ENCODE data around the gene PPFIA2.
"Not testable (repeated sequence)": the region's sequence is repeated elsewhere in the genome, so short reads cannot be mapped to it uniquely, and the experiment has no call there.

PPFIA2 gene

DNA sequence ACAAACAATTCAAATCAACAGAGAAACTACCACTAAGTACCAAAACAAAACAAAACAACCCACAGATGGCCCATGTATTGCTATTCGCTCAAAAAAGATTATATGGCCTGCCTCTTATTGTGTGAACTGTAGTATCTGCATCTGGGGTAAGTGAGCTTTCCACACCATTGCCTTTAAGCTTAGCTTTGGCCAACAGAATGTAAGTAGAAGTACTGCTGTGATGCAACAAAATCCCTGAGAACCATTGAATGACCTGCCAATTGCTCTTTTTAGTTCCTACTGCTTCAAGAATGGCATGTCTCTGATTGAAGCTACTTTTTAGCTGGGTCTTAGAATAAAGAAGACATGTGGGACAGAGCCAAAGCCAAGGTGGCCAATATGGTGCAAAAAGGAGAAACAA is 32.5 kb downstream of the PPFIA2 start:
- Histone ChIP-seq H3K36me3 (ENCODE audit: insufficient read depth, low read depth, low read length) (no peaks in the 10 kb centered on the region), H3K9me3 (ENCODE audit: insufficient read depth, low read depth, low read length) (no peaks in the 10 kb centered on the region), H3K4me3 (ENCODE audit: low read length) (no peak overlapping the region), H3K9ac (ENCODE audit: low read depth, low read length) (no peak overlapping the region), H3K27me3 (ENCODE audit: insufficient read depth, low read length) (no peaks in the 10 kb centered on the region), H3K27ac (ENCODE audit: low read length) (no peak overlapping the region), H3K4me1 (ENCODE audit: insufficient read depth, low read length) (peaks cover 31% of the 10 kb centered on the region; the same call in 1 of the 2 replicates)

DNA sequence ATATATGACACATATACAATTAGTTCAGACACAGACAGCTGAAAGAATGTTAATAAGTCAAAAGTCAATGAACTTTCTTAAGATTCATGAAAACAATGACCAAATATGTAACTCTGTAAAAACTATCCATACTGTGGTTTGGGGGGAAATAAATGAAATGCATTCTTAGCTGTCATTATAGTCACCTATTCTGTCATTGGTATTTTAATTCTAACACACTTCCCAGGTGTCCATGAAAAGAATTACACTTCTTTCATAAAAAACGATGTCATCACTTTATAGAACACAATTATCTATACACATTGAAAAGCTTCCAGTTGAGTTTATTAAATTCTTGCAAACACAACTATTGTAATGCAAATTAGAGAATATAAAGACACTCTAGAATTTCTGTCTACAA is 35.8 kb downstream of the PPFIA2 start:
- no peaks in the 10 kb centered on the region for H3K9me3 ChIP-seq (ENCODE audit: insufficient read depth, low read depth, low read length)

DNA sequence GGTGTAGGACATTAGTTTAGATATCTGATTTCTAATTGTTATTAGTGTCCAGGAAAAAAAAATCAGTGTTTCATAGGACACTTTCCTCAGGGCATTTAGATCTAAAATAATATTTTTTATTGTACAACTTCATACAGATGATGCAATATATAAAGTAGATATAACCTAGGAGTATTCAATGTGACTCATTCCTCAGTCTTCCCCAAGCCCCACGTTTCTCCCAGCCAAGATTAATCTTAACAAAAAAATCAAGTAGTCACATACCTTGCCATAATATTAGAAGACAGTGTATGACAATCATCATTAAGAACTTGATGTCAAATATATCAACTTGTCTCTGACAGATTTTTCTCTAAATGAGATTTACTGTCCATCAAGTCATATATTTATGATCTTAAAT is 37.1 kb downstream of the PPFIA2 start:
- H3K9ac ChIP-seq (ENCODE audit: low read depth, low read length), result no peak overlapping the region
- H3K9me3 ChIP-seq (ENCODE audit: insufficient read depth, low read depth, low read length), result no peaks in the 10 kb centered on the region
- peaks cover 21% of the 10 kb centered on the region; the same call in 1 of the 2 replicates for H3K4me1 ChIP-seq (ENCODE audit: insufficient read depth, low read length)
- no peaks in the 10 kb centered on the region for H3K36me3 ChIP-seq (ENCODE audit: insufficient read depth, low read depth, low read length)
- no peak overlapping the region for H3K4me3 ChIP-seq (ENCODE audit: low read length)
- no peak overlapping the region for H3K27ac ChIP-seq (ENCODE audit: low read length)
- no peaks in the 10 kb centered on the region for H3K27me3 ChIP-seq (ENCODE audit: insufficient read depth, low read length)

More for the DNA sequence above, 35.8 kb downstream of the PPFIA2 start:
- peaks cover 31% of the 10 kb centered on the region; the same call in 1 of the 2 replicates for H3K4me1 ChIP-seq (ENCODE audit: insufficient read depth, low read length)
- H3K36me3 ChIP-seq (ENCODE audit: insufficient read depth, low read depth, low read length), result no peaks in the 10 kb centered on the region
- no peak overlapping the region for H3K27ac ChIP-seq (ENCODE audit: low read length)
- no peaks in the 10 kb centered on the region for H3K27me3 ChIP-seq (ENCODE audit: insufficient read depth, low read length)
- H3K9ac ChIP-seq (ENCODE audit: low read depth, low read length), result no peak overlapping the region
- no peak overlapping the region for H3K4me3 ChIP-seq (ENCODE audit: low read length)

DNA sequence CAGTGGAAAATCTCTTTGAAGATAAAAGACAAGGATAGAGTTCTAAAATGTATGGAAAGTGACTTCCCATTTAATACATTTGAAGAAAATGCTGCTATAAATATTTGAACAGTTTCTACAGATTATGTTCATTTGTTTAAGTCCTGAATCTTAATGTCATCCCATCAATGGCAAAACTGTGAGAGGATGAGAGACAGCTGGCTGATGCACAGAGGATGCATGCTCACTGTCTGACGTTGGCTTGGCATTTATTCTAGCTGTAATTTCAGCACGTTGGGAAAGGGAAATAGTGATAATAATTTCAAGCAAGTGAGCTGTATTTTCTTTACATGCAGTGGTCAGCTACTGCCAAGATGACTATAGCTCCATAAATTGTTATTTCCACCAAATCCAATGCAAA is 40.5 kb downstream of the PPFIA2 start:
- no peak overlapping the region for H3K27ac ChIP-seq (ENCODE audit: low read length)
- H3K27me3 ChIP-seq (ENCODE audit: insufficient read depth, low read length), result no peaks in the 10 kb centered on the region
- no peak overlapping the region for H3K9ac ChIP-seq (ENCODE audit: low read depth, low read length)
- no peak overlapping the region for H3K4me3 ChIP-seq (ENCODE audit: low read length)
- peaks cover 12% of the 10 kb centered on the region; the same call in 1 of the 2 replicates for H3K4me1 ChIP-seq (ENCODE audit: insufficient read depth, low read length)
- H3K9me3 ChIP-seq (ENCODE audit: insufficient read depth, low read depth, low read length), result no peaks in the 10 kb centered on the region
- H3K36me3 ChIP-seq (ENCODE audit: insufficient read depth, low read depth, low read length), result no peaks in the 10 kb centered on the region

DNA sequence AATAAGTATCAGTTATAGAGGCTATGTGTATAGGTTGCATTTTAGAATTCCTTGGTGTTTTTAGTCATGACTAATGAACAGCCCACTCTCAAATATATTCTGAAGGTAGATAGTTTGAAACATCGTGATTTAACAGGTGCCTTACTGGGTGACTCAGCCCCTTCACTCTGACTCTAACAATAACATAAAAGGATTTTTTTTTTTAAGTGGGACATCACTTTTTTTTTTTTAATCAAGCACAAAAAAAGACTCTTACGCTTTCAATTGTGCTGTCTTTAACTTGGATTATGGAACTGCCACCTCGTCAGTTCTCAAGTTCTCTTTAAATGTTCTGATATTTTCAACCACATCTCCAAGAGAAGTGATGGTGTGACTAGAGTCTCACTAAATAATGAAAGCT is 46.6 kb downstream of the PPFIA2 start:
- H3K27ac ChIP-seq (ENCODE audit: low read length), result no peak overlapping the region
- H3K4me1 ChIP-seq (ENCODE audit: insufficient read depth, low read length), result no peaks in the 10 kb centered on the region
- no peak overlapping the region for H3K9ac ChIP-seq (ENCODE audit: low read depth, low read length)
- H3K36me3 ChIP-seq (ENCODE audit: insufficient read depth, low read depth, low read length), result no peaks in the 10 kb centered on the region
- no peaks in the 10 kb centered on the region for H3K27me3 ChIP-seq (ENCODE audit: insufficient read depth, low read length)
- no peaks in the 10 kb centered on the region for H3K9me3 ChIP-seq (ENCODE audit: insufficient read depth, low read depth, low read length)
- H3K4me3 ChIP-seq (ENCODE audit: low read length), result no peak overlapping the region

DNA sequence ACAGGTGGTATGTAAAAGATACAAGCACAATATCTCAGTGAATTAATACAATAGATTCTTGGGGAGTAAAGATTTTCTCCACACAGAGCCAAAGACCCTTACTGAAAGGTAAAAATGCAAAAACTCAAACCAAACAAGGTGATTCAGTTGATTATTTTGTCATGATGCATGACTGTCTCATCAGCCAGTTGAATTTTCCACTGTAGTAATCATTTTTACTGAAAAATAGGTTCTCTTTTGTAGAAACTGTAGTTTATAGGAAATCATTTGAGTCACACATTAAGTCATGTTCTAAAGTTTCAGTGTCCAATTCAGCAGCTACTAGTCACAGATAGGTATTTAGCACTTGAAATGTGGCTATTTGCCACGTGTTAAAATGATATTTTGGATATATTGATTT is 53.6 kb downstream of the PPFIA2 start:
- no peaks in the 10 kb centered on the region for H3K27me3 ChIP-seq (ENCODE audit: insufficient read depth, low read length)
- H3K9me3 ChIP-seq (ENCODE audit: insufficient read depth, low read depth, low read length), result no peaks in the 10 kb centered on the region
- H3K27ac ChIP-seq (ENCODE audit: low read length), result no peak overlapping the region
- no peak overlapping the region for H3K4me3 ChIP-seq (ENCODE audit: low read length)
- H3K4me1 ChIP-seq (ENCODE audit: insufficient read depth, low read length), result no peaks in the 10 kb centered on the region
- H3K36me3 ChIP-seq (ENCODE audit: insufficient read depth, low read depth, low read length), result no peaks in the 10 kb centered on the region
- no peak overlapping the region for H3K9ac ChIP-seq (ENCODE audit: low read depth, low read length)

DNA sequence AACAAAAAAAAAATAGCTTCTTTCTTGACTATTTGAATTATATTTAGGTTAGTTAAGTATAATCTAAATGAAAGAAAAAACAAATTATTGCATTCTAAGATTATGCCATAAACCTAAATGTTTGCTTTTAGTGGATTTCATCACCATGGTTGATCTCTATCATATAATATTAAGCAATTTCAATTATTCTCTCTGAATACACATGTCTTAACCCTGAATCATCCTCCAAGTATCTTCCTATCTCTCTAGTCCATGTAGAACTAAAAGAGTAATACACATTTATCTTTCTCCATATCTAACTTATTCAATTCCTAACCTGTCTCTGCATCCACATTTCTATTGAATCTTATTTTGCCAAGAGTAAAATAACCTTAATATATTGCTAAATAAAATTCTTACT is 59.6 kb downstream of the PPFIA2 start:
- no peaks in the 10 kb centered on the region for H3K36me3 ChIP-seq (ENCODE audit: insufficient read depth, low read depth, low read length)
- no peak overlapping the region for H3K9ac ChIP-seq (ENCODE audit: low read depth, low read length)
- H3K9me3 ChIP-seq (ENCODE audit: insufficient read depth, low read depth, low read length), result no peaks in the 10 kb centered on the region
- H3K27ac ChIP-seq (ENCODE audit: low read length), result no peak overlapping the region
- H3K4me3 ChIP-seq (ENCODE audit: low read length), result no peak overlapping the region
- no peaks in the 10 kb centered on the region for H3K4me1 ChIP-seq (ENCODE audit: insufficient read depth, low read length)
- no peaks in the 10 kb centered on the region for H3K27me3 ChIP-seq (ENCODE audit: insufficient read depth, low read length)

DNA sequence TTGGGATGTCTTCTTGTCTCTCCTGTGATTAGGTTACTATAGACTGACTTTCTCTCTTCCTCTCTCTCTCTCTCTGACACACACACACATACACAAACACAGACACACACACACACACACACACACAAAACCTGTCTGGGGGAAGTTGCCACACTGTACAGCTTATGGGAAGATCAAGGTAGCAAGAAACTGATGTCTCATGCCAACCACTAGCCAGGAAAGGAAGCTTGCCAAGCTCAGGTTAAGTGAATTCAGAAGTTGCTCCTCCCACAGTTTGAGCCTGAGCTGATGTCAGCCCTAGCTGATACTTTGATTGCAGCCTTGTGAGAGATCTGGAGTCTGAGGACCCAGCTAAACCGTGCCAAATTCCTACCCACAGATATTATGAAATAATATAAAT is 67.1 kb downstream of the PPFIA2 start:
- H3K27ac ChIP-seq (ENCODE audit: low read length), result no peak overlapping the region
- no peaks in the 10 kb centered on the region; the same call in 1 of the 2 replicates for H3K9me3 ChIP-seq (ENCODE audit: insufficient read depth, low read depth, low read length)
- H3K4me1 ChIP-seq (ENCODE audit: insufficient read depth, low read length), result no peaks in the 10 kb centered on the region
- no peak overlapping the region for H3K4me3 ChIP-seq (ENCODE audit: low read length)
- no peak overlapping the region for H3K9ac ChIP-seq (ENCODE audit: low read depth, low read length)
- no peaks in the 10 kb centered on the region for H3K27me3 ChIP-seq (ENCODE audit: insufficient read depth, low read length)
- H3K36me3 ChIP-seq (ENCODE audit: insufficient read depth, low read depth, low read length), result no peaks in the 10 kb centered on the region

DNA sequence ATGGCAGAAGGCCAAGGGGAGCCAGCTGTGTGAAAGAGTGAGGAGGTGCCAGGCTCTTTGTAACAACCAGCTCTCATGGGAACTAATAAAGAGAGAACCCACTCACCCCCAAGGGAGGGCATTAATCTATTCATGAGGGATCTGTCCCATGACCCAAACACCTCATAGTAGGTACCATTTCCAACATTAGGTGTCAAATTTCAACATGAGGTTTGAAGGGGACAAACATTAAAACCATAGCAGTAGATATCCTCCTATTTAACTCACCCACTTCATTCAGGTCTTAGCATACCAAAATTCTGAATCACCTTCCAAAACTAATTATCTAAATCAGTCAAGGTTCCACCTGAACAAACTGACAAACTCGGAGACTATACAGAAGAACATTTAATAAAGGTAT is 75.3 kb downstream of the PPFIA2 start:
- no peaks in the 10 kb centered on the region for H3K4me1 ChIP-seq (ENCODE audit: insufficient read depth, low read length)
- no peak overlapping the region for H3K9ac ChIP-seq (ENCODE audit: low read depth, low read length)
- no peaks in the 10 kb centered on the region for H3K27me3 ChIP-seq (ENCODE audit: insufficient read depth, low read length)
- no peaks in the 10 kb centered on the region for H3K9me3 ChIP-seq (ENCODE audit: insufficient read depth, low read depth, low read length)
- H3K4me3 ChIP-seq (ENCODE audit: low read length), result no peak overlapping the region
- H3K27ac ChIP-seq (ENCODE audit: low read length), result no peak overlapping the region
- no peaks in the 10 kb centered on the region for H3K36me3 ChIP-seq (ENCODE audit: insufficient read depth, low read depth, low read length)

DNA sequence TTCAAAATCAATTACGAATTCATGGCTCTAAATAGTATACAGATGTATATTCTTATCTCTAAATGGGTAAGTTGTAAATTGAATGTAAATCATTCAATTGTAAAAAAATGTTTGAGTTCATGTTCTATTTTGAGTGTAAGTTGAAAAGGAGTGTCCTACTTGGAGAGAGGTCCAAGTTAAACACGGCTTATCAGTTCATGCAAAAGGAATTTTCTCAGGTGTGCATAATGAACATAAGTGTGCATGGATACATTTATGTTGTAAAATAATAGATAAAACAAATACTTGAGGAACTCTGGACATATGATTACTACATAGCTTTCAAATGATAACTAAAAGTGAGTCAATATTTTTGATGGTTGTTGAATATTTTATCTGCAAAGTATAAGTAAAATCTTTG is 79.5 kb downstream of the PPFIA2 start:
- H3K4me1 ChIP-seq (ENCODE audit: insufficient read depth, low read length), result no peaks in the 10 kb centered on the region
- H3K27me3 ChIP-seq (ENCODE audit: insufficient read depth, low read length), result no peaks in the 10 kb centered on the region
- no peak overlapping the region for H3K9ac ChIP-seq (ENCODE audit: low read depth, low read length)
- no peak overlapping the region for H3K4me3 ChIP-seq (ENCODE audit: low read length)
- no peaks in the 10 kb centered on the region for H3K36me3 ChIP-seq (ENCODE audit: insufficient read depth, low read depth, low read length)
- H3K9me3 ChIP-seq (ENCODE audit: insufficient read depth, low read depth, low read length), result no peaks in the 10 kb centered on the region
- no peak overlapping the region for H3K27ac ChIP-seq (ENCODE audit: low read length)

DNA sequence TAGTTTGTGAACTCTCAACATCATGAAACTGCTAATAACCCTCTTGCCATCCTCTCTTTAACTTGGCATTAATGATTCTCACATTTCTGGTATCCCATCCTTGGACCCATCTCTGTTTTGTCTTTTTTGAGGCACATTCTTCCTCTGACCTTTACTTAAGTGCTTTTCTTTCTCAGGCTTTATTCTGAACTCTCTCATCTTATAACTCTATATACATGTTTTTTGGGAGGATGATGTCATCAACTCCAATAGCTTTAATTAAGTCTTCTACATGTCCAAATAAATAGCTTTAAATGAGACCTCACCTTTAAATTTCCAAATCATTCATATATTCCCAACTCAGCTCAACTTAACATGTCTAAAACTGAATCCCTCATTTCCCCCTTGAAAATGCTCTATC is 88.4 kb downstream of the PPFIA2 start:
- H3K36me3 ChIP-seq (ENCODE audit: insufficient read depth, low read depth, low read length), result no peaks in the 10 kb centered on the region
- H3K4me3 ChIP-seq (ENCODE audit: low read length), result no peak overlapping the region
- no peaks in the 10 kb centered on the region for H3K4me1 ChIP-seq (ENCODE audit: insufficient read depth, low read length)
- no peak overlapping the region for H3K27ac ChIP-seq (ENCODE audit: low read length)
- no peaks in the 10 kb centered on the region for H3K9me3 ChIP-seq (ENCODE audit: insufficient read depth, low read depth, low read length)
- H3K27me3 ChIP-seq (ENCODE audit: insufficient read depth, low read length), result no peaks in the 10 kb centered on the region
- no peak overlapping the region for H3K9ac ChIP-seq (ENCODE audit: low read depth, low read length)

DNA sequence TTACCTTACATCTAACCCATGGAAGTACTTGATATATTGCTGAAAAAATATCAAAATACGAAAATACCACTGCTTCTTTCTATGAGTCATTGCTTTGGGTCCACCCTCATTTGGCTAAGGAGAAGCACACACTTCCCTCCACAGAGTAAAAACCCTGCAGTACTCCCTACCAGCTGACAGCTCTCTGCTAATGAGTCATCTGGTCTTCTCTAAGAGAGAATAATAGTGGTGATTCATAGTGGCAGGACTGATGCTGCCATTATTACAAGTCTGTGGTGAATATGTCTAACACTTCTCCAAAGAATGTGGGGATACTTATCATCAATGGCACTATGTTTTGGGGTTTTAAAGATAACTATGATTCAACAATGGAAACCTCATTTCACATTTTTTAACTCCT is 90.7 kb downstream of the PPFIA2 start:
- Histone ChIP-seq H3K4me3 (ENCODE audit: low read length) (no peak overlapping the region), H3K27me3 (ENCODE audit: insufficient read depth, low read length) (no peaks in the 10 kb centered on the region), H3K9ac (ENCODE audit: low read depth, low read length) (no peak overlapping the region), H3K4me1 (ENCODE audit: insufficient read depth, low read length) (no peaks in the 10 kb centered on the region), H3K9me3 (ENCODE audit: insufficient read depth, low read depth, low read length) (no peaks in the 10 kb centered on the region), H3K36me3 (ENCODE audit: insufficient read depth, low read depth, low read length) (no peaks in the 10 kb centered on the region), H3K27ac (ENCODE audit: low read length) (no peak overlapping the region)

DNA sequence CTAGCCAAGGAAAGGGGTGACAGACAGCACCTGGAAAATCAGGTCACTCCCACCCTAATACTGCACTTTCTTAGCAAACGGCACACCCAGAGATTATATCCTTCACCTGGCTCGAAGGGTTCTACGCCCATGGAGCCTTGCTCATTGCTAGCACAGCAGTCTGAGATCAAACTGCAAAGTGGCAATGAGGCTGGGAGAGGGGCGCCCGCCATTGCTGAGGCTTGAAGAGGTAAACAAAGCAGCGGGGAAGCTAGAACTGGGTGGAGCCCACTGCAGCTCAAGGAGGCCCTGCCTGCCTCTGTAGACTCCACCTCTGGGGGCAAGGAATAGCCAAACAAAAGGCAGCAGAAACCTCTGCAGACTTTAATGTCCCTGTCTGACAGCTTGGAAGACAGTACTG is 99.8 kb downstream of the PPFIA2 start:
- not testable (repeated sequence) for H3K4me3 ChIP-seq (ENCODE audit: low read length); H3K27me3 ChIP-seq (ENCODE audit: insufficient read depth, low read length); H3K9ac ChIP-seq (ENCODE audit: low read depth, low read length); H3K36me3 ChIP-seq (ENCODE audit: insufficient read depth, low read depth, low read length); H3K27ac ChIP-seq (ENCODE audit: low read length); H3K4me1 ChIP-seq (ENCODE audit: insufficient read depth, low read length); H3K9me3 ChIP-seq (ENCODE audit: insufficient read depth, low read depth, low read length)
